ENCODE measurements around the gene ACTRT2. TPM values are rescaled to one million over a fixed set of nuclear protein-coding genes. Genes with fewer than 3 reads are reported as not detected.

The ACTRT2 gene
- total and polyA plus RNA-seq, 10 of the 15 experiments (the other 5 are each of a cell fraction or from before 2014, with no cell fraction given), result not detected

DNA sequence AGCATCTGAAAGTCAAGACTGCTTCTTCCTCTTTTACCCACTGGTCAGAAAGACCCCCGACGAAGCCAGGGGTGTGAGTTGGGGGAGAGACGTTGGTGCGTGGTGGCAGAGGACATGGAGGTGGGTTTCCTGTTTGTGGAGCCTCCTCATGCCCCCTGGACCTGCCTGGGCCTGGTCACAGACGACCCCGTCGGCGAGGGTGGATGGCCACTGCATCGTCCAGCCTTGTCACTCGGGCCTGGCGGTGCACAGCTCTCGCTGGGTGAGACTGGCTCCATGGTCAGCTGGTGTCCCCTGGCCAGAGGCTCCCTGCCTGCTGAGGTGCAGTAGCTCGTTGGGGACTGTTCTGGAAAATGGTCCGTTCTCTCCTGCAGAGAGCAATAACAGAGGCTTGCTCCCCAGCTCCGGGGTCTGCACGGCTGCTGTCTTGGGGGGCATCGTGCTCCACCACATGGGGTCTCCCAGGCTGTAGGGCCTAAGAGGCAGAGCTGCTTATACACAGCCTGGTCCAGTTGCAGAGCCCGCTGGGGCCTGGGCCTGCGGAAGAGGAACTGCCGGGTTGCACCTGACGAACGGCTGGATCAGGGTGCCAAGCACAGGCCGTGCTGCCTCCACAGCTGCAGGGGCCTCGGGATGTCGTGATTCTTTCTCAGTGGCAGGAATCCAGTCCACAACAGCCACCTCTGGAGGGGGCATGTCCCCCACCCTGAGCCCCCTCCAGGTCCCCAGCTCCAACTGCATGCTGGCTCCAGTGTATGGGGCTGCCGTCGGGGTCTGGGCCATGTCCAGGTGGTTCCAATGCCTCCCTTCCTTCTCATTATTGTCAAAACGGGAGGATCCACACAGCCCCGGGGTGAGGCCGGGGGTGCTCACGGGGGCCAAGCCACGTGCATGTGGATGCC, 18.0 kb upstream of the ACTRT2 start:
- Histone ChIP-seq H3K27ac (ENCODE audit: control insufficient read depth, insufficient read depth) (no peak overlapping the region), H3K36me3 (ENCODE audit: control insufficient read depth in 2 of 2, insufficient read depth in 2 of 2, low read length in 1 of 2) (no peaks in the 10 kb centered on the region), H3K4me2 (ENCODE audit: control insufficient read depth, insufficient read depth) (no peak overlapping the region), H2AFZ (ENCODE audit: control insufficient read depth, low read depth, low read length) (no peak overlapping the region), H3K9me3 (replicated peaks; ENCODE audit: control insufficient read depth, insufficient read depth, low read length) (no peaks in the 10 kb centered on the region; the same call in 2 of the 3 replicates), H3K4me3 (no peak overlapping the region), H3K27me3 (replicated peaks in 1 of 2; ENCODE audit: control insufficient read depth in 2 of 2, insufficient read depth in 2 of 2, low read length in 1 of 2) (no peaks in the 10 kb centered on the region), H3K9ac (ENCODE audit: control insufficient read depth, insufficient read depth, low read length) (no peak overlapping the region), H4K20me1 (ENCODE audit: control insufficient read depth, insufficient read depth) (no peaks in the 10 kb centered on the region), H3K79me2 (ENCODE audit: control insufficient read depth, insufficient read depth, low read length) (no peaks in the 10 kb centered on the region), H3K4me1 (ENCODE audit: control insufficient read depth, insufficient read depth, low read length) (no peaks in the 10 kb centered on the region)
- in situ Hi-C loops (cut with MboI) (no loop called here), intact Hi-C loops (cut with micrococcal nuclease; ENCODE audit: unreplicated experiment) (no loop called here)
- ChIA-PET RAD21 (ENCODE audit: unreplicated experiment) (no interaction called here), SMC1A (ENCODE audit: uncharacterized antibody, unreplicated experiment) (no interaction called here), CTCF (no interaction called here), POLR2A (no interaction called here)
- WGBS (ENCODE audit: insufficient coverage, insufficient replicate concordance, low lambda C conversion rate, missing lambda C conversion rate), result 27% methylated on average over 32 of the region's 32 CpGs
- BruUV-seq (replicated peaks), result no TSS peak
- DNase-seq (ENCODE audit: low read depth, low spot score) (no peak), ATAC-seq (no peak), FAIRE-seq (no peak)
- TF ChIP-seq KAT2A (conservative IDR thresholded peaks at IDR 0.05; ENCODE audit: control insufficient read depth, low read depth, low read length), result no peak

DNA sequence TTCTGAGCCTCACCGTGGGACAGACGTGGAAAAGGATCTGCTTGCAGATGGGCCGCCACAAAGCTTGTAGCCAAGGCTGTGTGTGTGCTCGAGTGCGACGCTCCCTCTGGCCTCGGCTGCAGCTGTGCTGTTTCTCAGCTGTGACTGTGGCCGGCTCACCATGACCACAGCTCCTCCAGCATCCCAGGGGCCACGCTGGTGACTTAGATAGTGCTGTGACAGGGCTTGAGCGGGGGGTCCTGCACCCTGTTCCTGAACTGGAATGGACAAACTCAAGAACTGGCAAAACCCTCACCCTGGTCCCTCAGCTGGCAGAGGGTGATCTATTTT, 17.4 kb upstream of the ACTRT2 start:
- no peak overlapping the region for H3K9ac ChIP-seq (ENCODE audit: control insufficient read depth, insufficient read depth, low read length)
- no peaks in the 10 kb centered on the region; the same call in 2 of the 3 replicates for H3K9me3 ChIP-seq (replicated peaks; ENCODE audit: control insufficient read depth, insufficient read depth, low read length)
- no peaks in the 10 kb centered on the region for H3K79me2 ChIP-seq (ENCODE audit: control insufficient read depth, insufficient read depth, low read length)
- ATAC-seq (no peak), FAIRE-seq (no peak), DNase-seq (ENCODE audit: low read depth, low spot score) (no peak)
- in situ Hi-C loops (cut with MboI) (no loop called here), intact Hi-C loops (cut with micrococcal nuclease; ENCODE audit: unreplicated experiment) (no loop called here)
- POLR2A ChIA-PET, result no interaction called here
- H3K27me3 ChIP-seq (replicated peaks in 1 of 2; ENCODE audit: control insufficient read depth in 2 of 2, insufficient read depth in 2 of 2, low read length in 1 of 2), result no peaks in the 10 kb centered on the region
- CTCF ChIA-PET, result no interaction called here
- no peak overlapping the region for H3K4me3 ChIP-seq
- RAD21 ChIA-PET (ENCODE audit: unreplicated experiment), result no interaction called here
- H3K4me1 ChIP-seq (ENCODE audit: control insufficient read depth, insufficient read depth, low read length), result no peaks in the 10 kb centered on the region
- no peak overlapping the region for H3K27ac ChIP-seq (ENCODE audit: control insufficient read depth, insufficient read depth)
- H4K20me1 ChIP-seq (ENCODE audit: control insufficient read depth, insufficient read depth), result no peaks in the 10 kb centered on the region
- no TSS peak for BruUV-seq (replicated peaks)
- SMC1A ChIA-PET (ENCODE audit: uncharacterized antibody, unreplicated experiment), result no interaction called here
- H3K36me3 ChIP-seq (ENCODE audit: control insufficient read depth in 2 of 2, insufficient read depth in 2 of 2, low read length in 1 of 2), result no peaks in the 10 kb centered on the region
- H3K4me2 ChIP-seq (ENCODE audit: control insufficient read depth, insufficient read depth), result no peak overlapping the region
- 13% methylated on average over 10 of the region's 10 CpGs for WGBS (ENCODE audit: insufficient coverage, insufficient replicate concordance, low lambda C conversion rate, missing lambda C conversion rate)
- no peak overlapping the region for H2AFZ ChIP-seq (ENCODE audit: control insufficient read depth, low read depth, low read length)
- TF ChIP-seq ZNF384 (IDR thresholded peaks at IDR 0.05; ENCODE audit: borderline replicate concordance, low read depth, low read length), result no peak
- TF ChIP-seq MEF2B (IDR thresholded peaks at IDR 0.05; ENCODE audit: partially characterized antibody, poor library complexity, severe bottlenecking), result no peak
- no peak for TF ChIP-seq FOS (IDR thresholded peaks at IDR 0.05; ENCODE audit: borderline replicate concordance, extremely low read depth, insufficient read length)
- TF ChIP-seq, protein P1, sequence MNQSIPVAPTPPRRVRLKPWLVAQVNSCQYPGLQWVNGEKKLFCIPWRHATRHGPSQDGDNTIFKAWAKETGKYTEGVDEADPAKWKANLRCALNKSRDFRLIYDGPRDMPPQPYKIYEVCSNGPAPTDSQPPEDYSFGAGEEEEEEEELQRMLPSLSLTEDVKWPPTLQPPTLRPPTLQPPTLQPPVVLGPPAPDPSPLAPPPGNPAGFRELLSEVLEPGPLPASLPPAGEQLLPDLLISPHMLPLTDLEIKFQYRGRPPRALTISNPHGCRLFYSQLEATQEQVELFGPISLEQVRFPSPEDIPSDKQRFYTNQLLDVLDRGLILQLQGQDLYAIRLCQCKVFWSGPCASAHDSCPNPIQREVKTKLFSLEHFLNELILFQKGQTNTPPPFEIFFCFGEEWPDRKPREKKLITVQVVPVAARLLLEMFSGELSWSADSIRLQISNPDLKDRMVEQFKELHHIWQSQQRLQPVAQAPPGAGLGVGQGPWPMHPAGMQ (IDR thresholded peaks at IDR 0.05; ENCODE audit: borderline replicate concordance), result no peak
- TF ChIP-seq GATAD2B (conservative IDR thresholded peaks at IDR 0.05; ENCODE audit: low read depth), result no peak
- no peak for TF ChIP-seq BACH1 (IDR thresholded peaks at IDR 0.05; ENCODE audit: borderline replicate concordance)
- no peak for TF ChIP-seq SPI1 (IDR thresholded peaks at IDR 0.05; ENCODE audit: borderline replicate concordance, insufficient read depth, low read depth, low read length)
- TF ChIP-seq BMI1 (IDR thresholded peaks at IDR 0.05; ENCODE audit: borderline replicate concordance), result no peak
- TF ChIP-seq ZNF274 (IDR thresholded peaks at IDR 0.05; ENCODE audit: insufficient read depth, insufficient read length), result no peak
- no peak for TF ChIP-seq RBBP5 (conservative IDR thresholded peaks at IDR 0.05)
- no peak for TF ChIP-seq ZBED1 (IDR thresholded peaks at IDR 0.05; ENCODE audit: borderline replicate concordance)
- TF ChIP-seq, protein P2, sequence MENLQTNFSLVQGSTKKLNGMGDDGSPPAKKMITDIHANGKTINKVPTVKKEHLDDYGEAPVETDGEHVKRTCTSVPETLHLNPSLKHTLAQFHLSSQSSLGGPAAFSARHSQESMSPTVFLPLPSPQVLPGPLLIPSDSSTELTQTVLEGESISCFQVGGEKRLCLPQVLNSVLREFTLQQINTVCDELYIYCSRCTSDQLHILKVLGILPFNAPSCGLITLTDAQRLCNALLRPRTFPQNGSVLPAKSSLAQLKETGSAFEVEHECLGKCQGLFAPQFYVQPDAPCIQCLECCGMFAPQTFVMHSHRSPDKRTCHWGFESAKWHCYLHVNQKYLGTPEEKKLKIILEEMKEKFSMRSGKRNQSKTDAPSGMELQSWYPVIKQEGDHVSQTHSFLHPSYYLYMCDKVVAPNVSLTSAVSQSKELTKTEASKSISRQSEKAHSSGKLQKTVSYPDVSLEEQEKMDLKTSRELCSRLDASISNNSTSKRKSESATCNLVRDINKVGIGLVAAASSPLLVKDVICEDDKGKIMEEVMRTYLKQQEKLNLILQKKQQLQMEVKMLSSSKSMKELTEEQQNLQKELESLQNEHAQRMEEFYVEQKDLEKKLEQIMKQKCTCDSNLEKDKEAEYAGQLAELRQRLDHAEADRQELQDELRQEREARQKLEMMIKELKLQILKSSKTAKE (IDR thresholded peaks at IDR 0.05; ENCODE audit: low read depth, poor library complexity, severe bottlenecking), result no peak

Measured in GM12878 (cell line).